Glutamatergic neuron (in vitro differentiated cells): ENCODE results near the gene ADGRG2. TPM values are rescaled to one million over a fixed set of nuclear protein-coding genes. Genes with fewer than 3 reads are reported as not detected.

Experiments used
- DNase-seq: peaks from one replicate; pipeline ENCODE4 v3.0.0; 2022
- H3K27ac Mint-ChIP-seq: one replicate; pipeline ENCODE4 v1.8.0; 2020; ENCODE audit warnings: mild to moderate bottlenecking, mixed read lengths, inconsistent platforms; ENCODE audit not compliant: unreplicated experiment
- H3K27me3 Mint-ChIP-seq: one replicate; pipeline ENCODE4 v1.8.0; 2020; ENCODE audit warnings: mild to moderate bottlenecking, moderate library complexity, mixed read lengths, inconsistent platforms; ENCODE audit not compliant: unreplicated experiment
- H3K36me3 Mint-ChIP-seq: one replicate; pipeline ENCODE4 v1.8.0; 2020; ENCODE audit warnings: mild to moderate bottlenecking, mixed read lengths, inconsistent platforms; ENCODE audit not compliant: unreplicated experiment
- H3K4me1 Mint-ChIP-seq: one replicate; pipeline ENCODE4 v1.8.0; 2020; ENCODE audit warnings: mild to moderate bottlenecking, low read depth, mixed read lengths, inconsistent platforms; ENCODE audit not compliant: unreplicated experiment
- H3K4me3 Mint-ChIP-seq: one replicate; pipeline ENCODE4 v1.8.0; 2020; ENCODE audit warnings: mild to moderate bottlenecking, mixed read lengths, inconsistent platforms; ENCODE audit not compliant: unreplicated experiment
- H3K9me3 Mint-ChIP-seq: one replicate; pipeline ENCODE4 v1.8.0; 2020; ENCODE audit warnings: mild to moderate bottlenecking, moderate library complexity, mixed read lengths, inconsistent platforms; ENCODE audit not compliant: unreplicated experiment
- CTCF ChIP-seq: fragments of 200-600 bp; sonication (generic); IDR thresholded peaks from one replicate; pipeline ENCODE4 v1.5.0; 2021; ENCODE audit not compliant: partially characterized antibody, unreplicated experiment
- total RNA-seq: library from RNA; stranded (reverse); fragmentation: NEBNext Ultra II Directional; extraction: Animal tissue kit (Norgen Biotek cat#: 25700); gene quantifications from one replicate; pipeline ENCODE4 v1.2.1, GENCODE V29; 2021; ENCODE audit not compliant: unreplicated experiment

ADGRG2 gene
- total RNA-seq, 1 donor from 2014 or later: 0.39 TPM

- Mint-ChIP-seq H3K4me1 (no peaks in the 10 kb centered on the region), H3K36me3 (no peaks in the 10 kb centered on the region), H3K4me3 (no peak overlapping the region), H3K27me3 (peaks cover 2% of the 10 kb centered on the region), H3K27ac (no peak overlapping the region), H3K9me3 (no peaks in the 10 kb centered on the region)
- DNase-seq: no peak
- TF ChIP-seq CTCF: no peak
These were observed 30.5 kb upstream of the ADGRG2 start for GRCh38 chrX:19152762-19153161.

DNA sequence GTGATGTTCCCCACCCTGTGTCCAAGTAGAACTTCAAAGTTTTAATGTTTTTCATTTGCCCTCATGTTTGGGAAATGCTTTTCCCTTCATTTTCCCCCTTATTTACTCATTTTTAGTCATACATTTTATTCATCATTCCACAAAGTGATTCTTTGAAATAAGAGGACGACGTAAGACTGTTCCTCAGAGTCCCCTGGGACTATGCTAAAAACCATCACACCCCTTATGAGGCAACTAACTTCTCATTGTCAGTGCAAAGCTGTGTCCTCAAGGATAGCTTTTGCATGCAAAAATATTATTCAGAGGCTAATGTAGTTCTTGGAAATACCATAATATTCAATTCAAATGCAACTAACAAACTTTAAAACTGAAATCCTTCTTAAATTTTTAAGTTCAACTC, 14.8 kb upstream of the ADGRG2 start:
- DNase-seq: no peak
- Mint-ChIP-seq H3K27ac (no peak overlapping the region), H3K36me3 (no peaks in the 10 kb centered on the region), H3K4me1 (no peaks in the 10 kb centered on the region), H3K4me3 (no peak overlapping the region), H3K9me3 (peaks cover under 1% of the 10 kb centered on the region), H3K27me3 (peaks cover under 1% of the 10 kb centered on the region)
- TF ChIP-seq CTCF: no peak

- DNase-seq: no peak
- peaks cover 1% of the 10 kb centered on the region for H3K4me1 Mint-ChIP-seq
- H3K27me3 Mint-ChIP-seq: peaks cover 2% of the 10 kb centered on the region
- no peak overlapping the region for H3K27ac Mint-ChIP-seq
- peaks cover 2% of the 10 kb centered on the region for H3K9me3 Mint-ChIP-seq
- TF ChIP-seq CTCF: no peak
- no peaks in the 10 kb centered on the region for H3K36me3 Mint-ChIP-seq
- no peak overlapping the region for H3K4me3 Mint-ChIP-seq
These were observed 11.5 kb upstream of the ADGRG2 start for GRCh38 chrX:19133784-19134183.

GRCh38 chrX:19133231-19133630, 11.0 kb upstream of the ADGRG2 start:
- no peak for DNase-seq
- H3K4me1 Mint-ChIP-seq: peaks cover 1% of the 10 kb centered on the region
- H3K9me3 Mint-ChIP-seq: peaks cover 2% of the 10 kb centered on the region
- no peak overlapping the region for H3K27ac Mint-ChIP-seq
- TF ChIP-seq CTCF: no peak
- H3K36me3 Mint-ChIP-seq: no peaks in the 10 kb centered on the region
- H3K4me3 Mint-ChIP-seq: no peak overlapping the region
- H3K27me3 Mint-ChIP-seq: peaks cover 2% of the 10 kb centered on the region

DNA sequence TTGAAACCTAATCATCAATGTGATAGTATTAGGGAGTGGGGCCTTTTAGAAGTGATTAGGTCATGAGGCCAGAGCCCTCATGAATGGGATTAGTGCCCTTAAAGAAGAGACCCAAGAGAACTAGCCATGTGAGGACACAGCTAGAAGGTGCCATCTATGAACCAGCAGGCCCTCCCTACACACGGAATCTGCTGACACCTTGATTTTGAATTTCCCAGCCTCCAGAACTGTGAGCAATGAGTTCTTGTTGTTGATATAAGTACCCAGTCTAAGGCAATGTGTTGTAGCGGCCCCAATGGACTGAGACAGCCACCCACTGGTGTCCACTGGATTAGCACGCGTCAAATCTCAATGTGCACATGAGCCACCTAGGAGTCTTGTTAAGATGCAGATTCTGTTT, 8.4 kb upstream of the ADGRG2 start:
- TF ChIP-seq CTCF: no peak
- no peak overlapping the region for H3K4me3 Mint-ChIP-seq
- H3K9me3 Mint-ChIP-seq: peaks cover 2% of the 10 kb centered on the region
- H3K4me1 Mint-ChIP-seq: peaks cover 1% of the 10 kb centered on the region
- H3K27ac Mint-ChIP-seq: no peak overlapping the region
- no peaks in the 10 kb centered on the region for H3K36me3 Mint-ChIP-seq
- DNase-seq: no peak
- peaks cover 2% of the 10 kb centered on the region for H3K27me3 Mint-ChIP-seq
